Prostate gland (tissue), 2 donors: ENCODE results near the gene TGFB2. TPM values are rescaled to one million over a fixed set of nuclear protein-coding genes. Genes with fewer than 3 reads are reported as not detected.

Experiments
- DNase-seq: peaks from one replicate; pipeline ENCODE4 v3.0.0-alpha.2; 2019; ENCODE audit warnings: low spot score
- H3K27ac ChIP-seq, 2 donors: fragments of 200-600 bp; sonication (generic); 2 replicates each; pipeline ENCODE4 v1.5.1; 2017 to 2019
- H3K27me3 ChIP-seq: fragments of 200-600 bp; sonication (generic); replicated peaks from 2 replicates; pipeline ENCODE4 v1.5.1; 2019; ENCODE audit not compliant: insufficient read depth
- H3K36me3 ChIP-seq, 2 donors: fragments of 200-600 bp; sonication (generic); 1 replicate in 1 of 2; 2 replicates in 1 of 2; pipeline versions ENCODE4 v1.5.1 to v1.8.1; 2017 to 2019
- H3K4me1 ChIP-seq: fragments of 200-600 bp; sonication (generic); replicated peaks from 2 replicates; pipeline ENCODE4 v1.5.1; 2019
- H3K4me3 ChIP-seq, 2 donors: fragments of 200-600 bp; sonication (generic); 2 replicates each; pipeline ENCODE4 v1.5.1; 2017 to 2019
- H3K9me3 ChIP-seq: fragments of 200-600 bp; sonication (generic); 2 replicates; pipeline ENCODE4 v1.5.1; 2017
- CTCF ChIP-seq, 4 experiments: fragments of 200-600 bp in 2 of 4; fragments of 450-650 bp in 2 of 4; sonication (generic) in 2 of 4; IDR thresholded peaks; 1 replicate in 3 of 4; 2 replicates in 1 of 4; pipeline ENCODE4 v1.5.1; 2016 to 2019; ENCODE audit warnings: antibody characterized with exemption in 4 of 4, mild to moderate bottlenecking in 2 of 4, moderate library complexity in 2 of 4
- POLR2A ChIP-seq: fragments of 450-650 bp; IDR thresholded peaks from one replicate; pipeline ENCODE4 v1.6.1; 2016; ENCODE audit warnings: antibody characterized with exemption, mild to moderate bottlenecking
- POLR2AphosphoS5 ChIP-seq: sonication (generic); formaldehyde crosslinking; IDR thresholded peaks from one replicate; pipeline ENCODE4 v1.6.1; 2017; ENCODE audit warnings: antibody characterized with exemption
- WGBS: methylation state at CpG from one replicate; pipeline ENCODE4 v1.1.5; 2018; 5-methylcytosine and 5-hydroxymethylcytosine counted together
- intact Hi-C: fragments of 100-400 bp; cut with DNase I; formaldehyde crosslinking; loops from one replicate; pipeline ENCODE4 v1.14.2; 2022
- total RNA-seq, 2 donors: library from RNA; depleted of rRNA; stranded (reverse); fragments of >200 nt; gene quantifications; one replicate each; pipeline ENCODE4 v1.1.0, GENCODE V29; 2016

Gene TGFB2
- total RNA-seq, 2 donors from 2014 or later: 7.8 to 9.6 TPM

- no peak for DNase-seq
- no peaks in the 10 kb centered on the region for H3K4me1 ChIP-seq
- no peaks in the 10 kb centered on the region for H3K27me3 ChIP-seq
- H3K4me3 ChIP-seq: no peak overlapping the region
- 83% methylated on average over 7 of the region's 7 CpGs for WGBS
- TF ChIP-seq POLR2AphosphoS5 (no peak), POLR2A (no peak), CTCF (IDR thresholded peaks at IDR 0.05) (no peak)
- intact Hi-C loops: no loop called here
- H3K36me3 ChIP-seq: no peaks in the 10 kb centered on the region
- no peaks in the 10 kb centered on the region for H3K9me3 ChIP-seq
- no peak overlapping the region for H3K27ac ChIP-seq
These were observed 67.0 kb downstream of the TGFB2 start for GRCh38 chr1:218412171-218412570.

- Histone ChIP-seq H3K36me3 (no peaks in the 10 kb centered on the region), H3K27ac (no peak overlapping the region), H3K4me1 (no peaks in the 10 kb centered on the region), H3K27me3 (no peaks in the 10 kb centered on the region), H3K9me3 (no peaks in the 10 kb centered on the region), H3K4me3 (no peak overlapping the region)
- TF ChIP-seq POLR2A: no peak
- TF ChIP-seq CTCF (IDR thresholded peaks at IDR 0.05): no peak
- no peak for TF ChIP-seq POLR2AphosphoS5
- WGBS: 95% methylated on average over 10 of the region's 10 CpGs
- DNase-seq: no peak
- intact Hi-C loops: no loop called here
These were observed 68.0 kb downstream of the TGFB2 start for GRCh38 chr1:218413179-218413578.

GRCh38 chr1:218414060-218414728 is 69.1 kb downstream of the TGFB2 start:
- Histone ChIP-seq H3K9me3 (no peaks in the 10 kb centered on the region), H3K27ac (no peak overlapping the region), H3K4me3 (no peak overlapping the region), H3K36me3 (no peaks in the 10 kb centered on the region), H3K4me1 (no peaks in the 10 kb centered on the region), H3K27me3 (no peaks in the 10 kb centered on the region)
- 76% methylated on average over 6 of the region's 6 CpGs for WGBS
- DNase-seq: no peak
- TF ChIP-seq POLR2A: no peak
- TF ChIP-seq CTCF (IDR thresholded peaks at IDR 0.05): no peak
- no peak for TF ChIP-seq POLR2AphosphoS5
- intact Hi-C loops: no loop called here

GRCh38 chr1:218415726-218416125 is 70.6 kb downstream of the TGFB2 start:
- intact Hi-C loops: no loop called here
- no peak for DNase-seq
- no peaks in the 10 kb centered on the region for H3K27me3 ChIP-seq
- 88% methylated on average over 1 of the region's 1 CpG for WGBS
- no peaks in the 10 kb centered on the region for H3K4me1 ChIP-seq
- no peaks in the 10 kb centered on the region for H3K9me3 ChIP-seq
- no peak for TF ChIP-seq POLR2A
- no peak for TF ChIP-seq CTCF (IDR thresholded peaks at IDR 0.05)
- TF ChIP-seq POLR2AphosphoS5: no peak
- H3K36me3 ChIP-seq: no peaks in the 10 kb centered on the region
- H3K27ac ChIP-seq: no peak overlapping the region
- H3K4me3 ChIP-seq: no peak overlapping the region

GRCh38 chr1:218421531-218421930 is 76.4 kb downstream of the TGFB2 start:
- H3K4me3 ChIP-seq: no peak overlapping the region
- no peak for TF ChIP-seq POLR2A
- no peak for TF ChIP-seq CTCF (IDR thresholded peaks at IDR 0.05)
- no peaks in the 10 kb centered on the region for H3K27me3 ChIP-seq
- H3K36me3 ChIP-seq: no peaks in the 10 kb centered on the region
- H3K9me3 ChIP-seq: no peaks in the 10 kb centered on the region
- no peak for DNase-seq
- H3K27ac ChIP-seq: no peak overlapping the region
- H3K4me1 ChIP-seq: no peaks in the 10 kb centered on the region
- intact Hi-C loops: no loop called here
